ENCODE data around the gene CRX.

DNA sequence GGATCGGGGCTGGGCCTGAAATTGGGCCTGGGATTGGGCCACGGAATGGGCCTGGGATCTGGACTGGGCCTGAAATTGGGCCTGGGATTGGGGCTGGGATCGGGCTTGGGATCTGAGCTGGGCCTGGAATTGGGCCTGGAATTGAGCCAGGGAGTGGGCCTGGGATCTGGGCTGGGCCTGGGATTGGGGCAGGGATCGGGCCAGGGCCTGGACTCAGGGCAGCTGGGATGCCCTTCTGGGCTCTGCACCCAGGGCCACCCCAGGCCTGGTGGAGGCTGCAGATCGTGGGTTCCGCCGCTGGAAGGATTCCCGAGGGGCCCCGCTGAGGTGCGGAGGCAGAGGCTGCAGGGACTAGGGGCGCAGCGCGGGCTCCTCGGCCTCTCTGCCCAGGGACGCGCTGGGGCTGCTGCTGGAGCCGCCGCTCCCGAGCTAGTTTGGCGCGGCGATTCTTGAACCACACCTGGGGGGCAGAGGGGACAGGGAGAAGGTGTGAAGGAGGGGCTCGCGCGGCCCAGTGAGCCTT lies 19.2 kb upstream of the CRX start:
- TF ChIP-seq, protein P1, sequence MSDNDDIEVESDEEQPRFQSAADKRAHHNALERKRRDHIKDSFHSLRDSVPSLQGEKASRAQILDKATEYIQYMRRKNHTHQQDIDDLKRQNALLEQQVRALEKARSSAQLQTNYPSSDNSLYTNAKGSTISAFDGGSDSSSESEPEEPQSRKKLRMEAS (IDR thresholded peaks at IDR 0.05) = no peak
- TF ChIP-seq POLR2A (IDR thresholded peaks at IDR 0.05; ENCODE audit: low read length) = no peak
- TF ChIP-seq, protein P2, sequence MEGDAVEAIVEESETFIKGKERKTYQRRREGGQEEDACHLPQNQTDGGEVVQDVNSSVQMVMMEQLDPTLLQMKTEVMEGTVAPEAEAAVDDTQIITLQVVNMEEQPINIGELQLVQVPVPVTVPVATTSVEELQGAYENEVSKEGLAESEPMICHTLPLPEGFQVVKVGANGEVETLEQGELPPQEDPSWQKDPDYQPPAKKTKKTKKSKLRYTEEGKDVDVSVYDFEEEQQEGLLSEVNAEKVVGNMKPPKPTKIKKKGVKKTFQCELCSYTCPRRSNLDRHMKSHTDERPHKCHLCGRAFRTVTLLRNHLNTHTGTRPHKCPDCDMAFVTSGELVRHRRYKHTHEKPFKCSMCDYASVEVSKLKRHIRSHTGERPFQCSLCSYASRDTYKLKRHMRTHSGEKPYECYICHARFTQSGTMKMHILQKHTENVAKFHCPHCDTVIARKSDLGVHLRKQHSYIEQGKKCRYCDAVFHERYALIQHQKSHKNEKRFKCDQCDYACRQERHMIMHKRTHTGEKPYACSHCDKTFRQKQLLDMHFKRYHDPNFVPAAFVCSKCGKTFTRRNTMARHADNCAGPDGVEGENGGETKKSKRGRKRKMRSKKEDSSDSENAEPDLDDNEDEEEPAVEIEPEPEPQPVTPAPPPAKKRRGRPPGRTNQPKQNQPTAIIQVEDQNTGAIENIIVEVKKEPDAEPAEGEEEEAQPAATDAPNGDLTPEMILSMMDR (IDR thresholded peaks at IDR 0.05) = no peak

Data from A549 (cell line).